NCI-H2196 (cell line): Measurements from ENCODE around the gene IGFBP5.

Source experiments
- DNase-seq: peaks from one replicate; lab custom pipeline; 2025; ENCODE audit not compliant: unreplicated experiment; lab: John Stamatoyannopoulos, UW

Gene IGFBP5

GRCh38 chr2:216626168-216626874, 69.0 kb downstream of the IGFBP5 start:
- no peak for DNase-seq

GRCh38 chr2:216624251-216624650, 71.1 kb downstream of the IGFBP5 start:
- no peak for DNase-seq

- DNase-seq, result no peak
Measured at GRCh38 chr2:216622526-216622925, 72.8 kb downstream of the IGFBP5 start.
